OCI-LY1 (cell line): ENCODE measurements around the gene FBXL17.

ENCODE experiments used
- H2AFZ ChIP-seq: fragments of 200-600 bp; sonication (generic), shearing (Covaris generic); 2 replicates; pipeline ENCODE4 v1.6.0; 2014; ENCODE audit warnings: antibody characterized with exemption, mild to moderate bottlenecking, low read length
- H3F3A ChIP-seq: fragments of 200-600 bp; sonication (generic), shearing (Covaris generic); 2 replicates; pipeline ENCODE4 v1.6.0; 2014; ENCODE audit warnings: mild to moderate bottlenecking, antibody characterized with exemption, low read length, moderate library complexity; ENCODE audit not compliant: insufficient read depth
- H3K27ac ChIP-seq: fragments of 200-600 bp; sonication (generic); 2 replicates; pipeline ENCODE4 v1.5.1; 2014; ENCODE audit warnings: low read length, mixed run types, mild to moderate bottlenecking, low read depth; ENCODE audit not compliant: poor library complexity, severe bottlenecking
- H3K27me3 ChIP-seq: fragments of 200-600 bp; sonication (generic); 2 replicates; pipeline ENCODE4 v1.6.0; 2014; ENCODE audit warnings: antibody characterized with exemption, mild to moderate bottlenecking, low read length, moderate library complexity; ENCODE audit not compliant: insufficient read depth
- H3K36me3 ChIP-seq: fragments of 200-600 bp; sonication (generic); 2 replicates; pipeline ENCODE4 v1.6.1; 2014; ENCODE audit warnings: mild to moderate bottlenecking, antibody characterized with exemption, low read length, moderate library complexity, mixed read lengths; ENCODE audit not compliant: insufficient read depth
- H3K4me1 ChIP-seq: fragments of 200-600 bp; sonication (generic); 2 replicates; pipeline ENCODE4 v1.5.1; 2014; ENCODE audit warnings: mild to moderate bottlenecking, low read length, moderate library complexity; ENCODE audit not compliant: insufficient read depth, severe bottlenecking
- H3K4me2 ChIP-seq: fragments of 200-600 bp; sonication (generic), shearing (Covaris generic); 2 replicates; pipeline ENCODE4 v1.6.1; 2014; ENCODE audit warnings: low read length
- H3K4me3 ChIP-seq: fragments of 200-600 bp; sonication (generic); 2 replicates; pipeline ENCODE4 v1.5.1; 2014; ENCODE audit warnings: low read length, low read depth, mild to moderate bottlenecking, mixed read lengths; ENCODE audit not compliant: poor library complexity, severe bottlenecking
- H3K79me2 ChIP-seq: fragments of 200-600 bp; shearing (Covaris generic); 2 replicates; pipeline ENCODE4 v1.6.1; 2016; ENCODE audit warnings: mixed run types, low read length, mixed read lengths; ENCODE audit not compliant: insufficient read depth
- H3K9ac ChIP-seq: fragments of 200-600 bp; sonication (generic), shearing (Covaris generic); 2 replicates; pipeline ENCODE4 v1.6.1; 2014; ENCODE audit warnings: mild to moderate bottlenecking, low read length, mixed read lengths
- H3K9me2 ChIP-seq: fragments of 200-600 bp; sonication (generic), shearing (Covaris generic); 2 replicates; pipeline ENCODE4 v1.6.1; 2014; ENCODE audit warnings: low read depth, mild to moderate bottlenecking, low read length, mixed read lengths
- H3K9me3 ChIP-seq: fragments of 200-600 bp; shearing (Covaris generic); 2 replicates; pipeline ENCODE4 v1.6.1; 2014; ENCODE audit warnings: low read length, mixed read lengths
- H4K20me1 ChIP-seq: fragments of 200-600 bp; sonication (generic), shearing (Covaris generic); 2 replicates; pipeline ENCODE4 v1.6.0; 2016; ENCODE audit warnings: mild to moderate bottlenecking, low read length; ENCODE audit not compliant: insufficient read depth
- EZH2 ChIP-seq: fragments of 200-600 bp; sonication (generic), shearing (Covaris generic); IDR thresholded peaks from 2 replicates; pipeline ENCODE4 v1.8.0; 2017; ENCODE audit warnings: borderline replicate concordance, mixed run types, mild to moderate bottlenecking, antibody characterized with exemption, low read length, moderate library complexity, mixed read lengths
- TF ChIP-seq, protein P1 (sequence below): fragments of 200-600 bp; sonication (generic), shearing (Covaris generic); IDR thresholded peaks from 2 replicates; pipeline ENCODE4 v1.5.1; 2017; ENCODE audit warnings: mild to moderate bottlenecking, antibody characterized with exemption, low read length, moderate library complexity, mixed read lengths

FBXL17 gene

DNA sequence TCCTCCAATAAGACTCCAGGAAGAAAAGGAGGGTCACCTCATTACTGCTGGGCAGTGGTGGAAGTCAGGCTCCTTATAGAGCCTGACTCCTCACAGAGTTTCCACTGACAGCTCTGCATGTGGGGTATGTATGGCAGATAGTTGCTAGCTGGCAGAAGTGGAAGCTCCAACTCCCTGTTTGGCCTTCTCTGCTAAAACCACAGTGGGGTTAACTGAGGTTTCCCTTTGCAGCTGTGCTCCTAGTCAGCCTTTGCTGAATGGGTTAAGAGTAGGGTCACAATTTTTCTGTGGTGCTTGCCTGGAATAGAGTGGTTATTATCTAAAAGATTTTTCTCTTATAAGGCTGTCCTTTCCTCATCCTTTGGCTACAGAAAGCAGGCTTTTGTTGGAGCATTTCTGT is 327.5 kb downstream of the FBXL17 start:
- Histone ChIP-seq H4K20me1 (no peaks in the 10 kb centered on the region), H3F3A (no peaks in the 10 kb centered on the region), H3K27me3 (no peaks in the 10 kb centered on the region), H3K79me2 (no peaks in the 10 kb centered on the region), H3K27ac (no peak overlapping the region), H3K4me3 (no peak overlapping the region), H3K9me3 (no peaks in the 10 kb centered on the region), H3K9me2 (no peaks in the 10 kb centered on the region), H3K36me3 (no peaks in the 10 kb centered on the region), H3K4me1 (no peaks in the 10 kb centered on the region), H3K4me2 (no peak overlapping the region), H2AFZ (no peak overlapping the region), H3K9ac (no peak overlapping the region)
- no peak for TF ChIP-seq EZH2
- TF ChIP-seq, protein P1, sequence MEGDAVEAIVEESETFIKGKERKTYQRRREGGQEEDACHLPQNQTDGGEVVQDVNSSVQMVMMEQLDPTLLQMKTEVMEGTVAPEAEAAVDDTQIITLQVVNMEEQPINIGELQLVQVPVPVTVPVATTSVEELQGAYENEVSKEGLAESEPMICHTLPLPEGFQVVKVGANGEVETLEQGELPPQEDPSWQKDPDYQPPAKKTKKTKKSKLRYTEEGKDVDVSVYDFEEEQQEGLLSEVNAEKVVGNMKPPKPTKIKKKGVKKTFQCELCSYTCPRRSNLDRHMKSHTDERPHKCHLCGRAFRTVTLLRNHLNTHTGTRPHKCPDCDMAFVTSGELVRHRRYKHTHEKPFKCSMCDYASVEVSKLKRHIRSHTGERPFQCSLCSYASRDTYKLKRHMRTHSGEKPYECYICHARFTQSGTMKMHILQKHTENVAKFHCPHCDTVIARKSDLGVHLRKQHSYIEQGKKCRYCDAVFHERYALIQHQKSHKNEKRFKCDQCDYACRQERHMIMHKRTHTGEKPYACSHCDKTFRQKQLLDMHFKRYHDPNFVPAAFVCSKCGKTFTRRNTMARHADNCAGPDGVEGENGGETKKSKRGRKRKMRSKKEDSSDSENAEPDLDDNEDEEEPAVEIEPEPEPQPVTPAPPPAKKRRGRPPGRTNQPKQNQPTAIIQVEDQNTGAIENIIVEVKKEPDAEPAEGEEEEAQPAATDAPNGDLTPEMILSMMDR, result no peak

DNA sequence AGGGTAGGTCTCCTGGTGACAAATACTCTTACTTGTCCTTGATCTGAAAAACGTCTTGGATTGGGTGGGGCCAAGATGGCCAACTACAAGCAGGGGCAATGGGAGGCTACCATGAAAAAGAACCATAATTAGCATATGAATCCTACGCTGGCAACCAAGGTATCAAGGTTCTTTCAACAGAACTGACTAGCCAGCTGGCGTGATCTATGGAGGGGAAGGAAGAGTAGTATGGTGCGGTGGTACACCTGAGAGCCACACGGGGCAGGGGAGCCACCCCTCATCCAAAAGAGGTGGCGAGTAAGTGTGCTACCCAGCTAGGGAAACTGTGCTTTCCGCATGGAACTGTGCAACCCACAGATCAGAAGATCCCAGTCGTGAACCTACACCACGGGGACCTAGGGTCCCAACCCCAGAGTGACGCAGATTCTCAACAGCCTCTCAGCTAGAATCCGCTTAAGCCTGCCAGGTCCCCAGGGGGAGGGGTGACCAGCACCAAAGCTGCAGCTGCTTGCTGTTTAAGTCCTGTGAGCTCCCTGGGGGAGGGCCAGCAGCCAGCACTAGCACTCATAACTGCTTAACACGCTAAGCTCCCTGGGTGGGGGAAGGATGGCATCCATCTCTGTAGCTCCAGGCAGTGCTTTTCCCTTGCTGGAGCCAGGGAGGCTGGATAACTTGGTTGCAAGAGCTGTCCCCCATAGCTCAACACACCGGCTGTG is 334.8 kb downstream of the FBXL17 start:
- H3K79me2 ChIP-seq, result no peaks in the 10 kb centered on the region
- H3K9me2 ChIP-seq, result no peaks in the 10 kb centered on the region
- no peak overlapping the region for H2AFZ ChIP-seq
- no peaks in the 10 kb centered on the region for H3K4me1 ChIP-seq
- H3F3A ChIP-seq, result no peaks in the 10 kb centered on the region
- no peak overlapping the region for H3K27ac ChIP-seq
- H3K4me2 ChIP-seq, result no peak overlapping the region
- TF ChIP-seq, protein P1, result no peak
- TF ChIP-seq EZH2, result no peak
- H3K36me3 ChIP-seq, result no peaks in the 10 kb centered on the region
- H3K9ac ChIP-seq, result no peak overlapping the region
- H3K4me3 ChIP-seq, result no peak overlapping the region
- H3K9me3 ChIP-seq, result no peaks in the 10 kb centered on the region
- H4K20me1 ChIP-seq, result no peaks in the 10 kb centered on the region
- H3K27me3 ChIP-seq, result no peaks in the 10 kb centered on the region

DNA sequence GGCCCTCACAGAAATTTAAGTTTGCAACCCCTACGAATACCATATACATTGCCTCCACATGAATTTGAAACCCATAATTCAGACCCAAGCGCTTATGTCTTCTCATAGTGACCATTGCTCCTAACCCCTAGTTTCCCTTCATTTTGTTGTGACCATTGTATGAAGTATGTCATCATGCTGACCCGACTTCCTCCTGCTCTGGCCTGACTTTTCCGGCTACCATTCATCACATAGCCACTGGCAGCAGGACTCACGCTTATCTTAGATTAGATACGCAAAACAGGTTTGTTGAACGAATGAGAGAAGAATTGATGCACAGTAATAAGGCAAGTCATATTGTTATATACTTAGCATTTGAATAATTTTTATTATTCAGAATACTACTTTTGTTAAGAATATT is 345.4 kb downstream of the FBXL17 start:
- no peaks in the 10 kb centered on the region for H3K9me3 ChIP-seq
- no peak overlapping the region for H2AFZ ChIP-seq
- no peak overlapping the region for H3K4me3 ChIP-seq
- H3K27me3 ChIP-seq, result no peaks in the 10 kb centered on the region
- no peaks in the 10 kb centered on the region for H3F3A ChIP-seq
- no peaks in the 10 kb centered on the region for H3K4me1 ChIP-seq
- TF ChIP-seq, protein P1, result no peak
- TF ChIP-seq EZH2, result no peak
- H3K27ac ChIP-seq, result no peak overlapping the region
- H3K9ac ChIP-seq, result no peak overlapping the region
- H3K79me2 ChIP-seq, result no peaks in the 10 kb centered on the region
- no peak overlapping the region for H3K4me2 ChIP-seq
- no peaks in the 10 kb centered on the region for H4K20me1 ChIP-seq
- H3K9me2 ChIP-seq, result no peaks in the 10 kb centered on the region
- H3K36me3 ChIP-seq, result no peaks in the 10 kb centered on the region
